ENCODE data around the gene KRTAP7-1. TPM values are rescaled to one million over a fixed set of nuclear protein-coding genes. Genes with fewer than 3 reads are reported as not detected.

KRTAP7-1 gene
- polyA plus RNA-seq (ENCODE audit: insufficient read length): not detected
- long read RNA-seq, donor 1: 0 reads
- long read RNA-seq, donor 2: 0 reads
- long read RNA-seq, donor 3: 0 reads
- long read RNA-seq, donor 4: 0 reads
- long read RNA-seq, donor 5: 0 reads
- long read RNA-seq, donor 6: 0 reads
- long read RNA-seq, donor 7: 0 reads
- long read RNA-seq, donor 8: 0 reads

- DNase-seq: no peak
Observed at GRCh38 chr21:30829659-30830058, at the start of gene KRTAP7-1. KRTAP7-1 (minus strand) TSS chr21:30829759; CDS start chr21:30829698, 61 bp downstream.

GRCh38 chr21:30874526-30874925 lies 45.0 kb upstream of the KRTAP7-1 start:
- no peak for DNase-seq

GRCh38 chr21:30847627-30848500 lies 18.3 kb upstream of the KRTAP7-1 start:
- no peak for DNase-seq

- no peak for DNase-seq
Observed at GRCh38 chr21:30842990-30843389, 13.4 kb upstream of the KRTAP7-1 start.

GRCh38 chr21:30839304-30839703 lies 9.7 kb upstream of the KRTAP7-1 start:
- DNase-seq: peak; percentile 6

- DNase-seq: no peak
Observed at GRCh38 chr21:30838536-30838935, 9.0 kb upstream of the KRTAP7-1 start.

- peak; percentile 7 for DNase-seq
Observed at GRCh38 chr21:30831194-30831765, 1.7 kb upstream of the KRTAP7-1 start.

GRCh38 chr21:30818837-30819610 lies 10.5 kb downstream of the KRTAP7-1 start:
- peak; percentile 6 for DNase-seq

GRCh38 chr21:30813174-30813573 lies 16.4 kb downstream of the KRTAP7-1 start, which contains the start of gene KRTAP8-1:
KRTAP8-1 (minus strand) TSS chr21:30813274; CDS start chr21:30813220, 54 bp downstream.
- no peak for DNase-seq

GRCh38 chr21:30800605-30801004 lies 29.0 kb downstream of the KRTAP7-1 start:
- DNase-seq: no peak

- no peak for DNase-seq
Observed at GRCh38 chr21:30793581-30794314, 35.8 kb downstream of the KRTAP7-1 start.

- no peak for DNase-seq
Observed at GRCh38 chr21:30779249-30779648, 50.3 kb downstream of the KRTAP7-1 start.

Other genes starting within 250 kb of the KRTAP7-1 start
- gene KRTAP22-2, start 239.4 kb downstream of the KRTAP7-1 start, polyA plus RNA-seq (ENCODE audit: insufficient read length): not detected
- not detected for gene KRTAP6-3, start 237.3 kb downstream of the KRTAP7-1 start, polyA plus RNA-seq (ENCODE audit: insufficient read length)
- not detected for gene KRTAP6-2, start 230.9 kb downstream of the KRTAP7-1 start, polyA plus RNA-seq (ENCODE audit: insufficient read length)
- gene KRTAP22-1, start 228.7 kb downstream of the KRTAP7-1 start, polyA plus RNA-seq (ENCODE audit: insufficient read length): not detected
- gene KRTAP6-1, start 215.8 kb downstream of the KRTAP7-1 start, polyA plus RNA-seq (ENCODE audit: insufficient read length): not detected
- gene KRTAP20-1, start 213.3 kb downstream of the KRTAP7-1 start, polyA plus RNA-seq (ENCODE audit: insufficient read length): not detected
- gene KRTAP20-4, start 209.1 kb downstream of the KRTAP7-1 start, polyA plus RNA-seq (ENCODE audit: insufficient read length): not detected
- not detected for gene KRTAP20-2, start 194.6 kb downstream of the KRTAP7-1 start, polyA plus RNA-seq (ENCODE audit: insufficient read length)
- gene KRTAP20-3, start 186.9 kb downstream of the KRTAP7-1 start, polyA plus RNA-seq (ENCODE audit: insufficient read length): not detected
- not detected for gene KRTAP21-3, start 111.0 kb downstream of the KRTAP7-1 start, polyA plus RNA-seq (ENCODE audit: insufficient read length)
- not detected for gene KRTAP21-2, start 82.5 kb downstream of the KRTAP7-1 start, polyA plus RNA-seq (ENCODE audit: insufficient read length)
- not detected for gene KRTAP21-1, start 74.3 kb downstream of the KRTAP7-1 start, polyA plus RNA-seq (ENCODE audit: insufficient read length)
- gene KRTAP8-1, start 16.5 kb downstream of the KRTAP7-1 start, polyA plus RNA-seq (ENCODE audit: insufficient read length): not detected
- gene KRTAP11-1, start 51.8 kb upstream of the KRTAP7-1 start, polyA plus RNA-seq (ENCODE audit: insufficient read length): not detected
- not detected for gene KRTAP19-8, start 208.7 kb upstream of the KRTAP7-1 start, polyA plus RNA-seq (ENCODE audit: insufficient read length)